Transverse colon (tissue), 4 donors: ENCODE results near the gene ARHGEF37. TPM values are rescaled to one million over a fixed set of nuclear protein-coding genes. Genes with fewer than 3 reads are reported as not detected.

Source experiments
- DNase-seq: peaks from one replicate; pipeline ENCODE4 v3.0.0-alpha.2; 2019
- H3K27ac ChIP-seq, 4 donors: fragments of 200-600 bp; sonication (generic); 2 replicates each; pipeline ENCODE4 v1.5.1; 2016 to 2018; ENCODE audit warnings: inconsistent platforms in 4 of 4
- H3K27me3 ChIP-seq: fragments of 200-600 bp; sonication (generic); 2 replicates; pipeline ENCODE4 v1.5.1; 2017; ENCODE audit warnings: inconsistent platforms
- H3K36me3 ChIP-seq, 4 donors: fragments of 200-600 bp; sonication (generic); 2 replicates each; pipeline ENCODE4 v1.5.1; 2017 to 2019; ENCODE audit warnings: inconsistent platforms in 4 of 4
- H3K4me1 ChIP-seq, 4 donors: fragments of 200-600 bp; sonication (generic); 2 replicates each; pipeline ENCODE4 v1.5.1; 2017 to 2020; ENCODE audit warnings: inconsistent platforms in 4 of 4
- H3K4me3 ChIP-seq, 4 donors: fragments of 200-600 bp; sonication (generic); 1 replicate in 1 of 4; 2 replicates in 3 of 4; pipeline versions ENCODE4 v1.5.1 to v1.6.1; 2017 to 2019; ENCODE audit warnings: inconsistent platforms in 4 of 4
- H3K9me3 ChIP-seq, 2 donors: fragments of 200-600 bp; sonication (generic); 2 replicates each; pipeline ENCODE4 v1.5.1; 2017 to 2019; ENCODE audit warnings: inconsistent platforms in 2 of 2
- EP300 ChIP-seq: sonication (generic); formaldehyde crosslinking; IDR thresholded peaks from one replicate; pipeline ENCODE4 v1.6.1; 2017; ENCODE audit warnings: antibody characterized with exemption, low read depth
- POLR2A ChIP-seq: fragments of 450-650 bp; IDR thresholded peaks from one replicate; pipeline ENCODE4 v1.6.1; 2016; ENCODE audit warnings: antibody characterized with exemption, mild to moderate bottlenecking, moderate library complexity
- POLR2AphosphoS5 ChIP-seq, 3 donors: sonication (generic); formaldehyde crosslinking; IDR thresholded peaks; one replicate each; pipeline ENCODE4 v1.6.1; 2016; ENCODE audit warnings: antibody characterized with exemption in 3 of 3
- WGBS, 2 donors: methylation state at CpG; one replicate each; pipeline ENCODE4 v1.1.5; 2018; ENCODE audit warnings: low coverage in 1 of 2; 5-methylcytosine and 5-hydroxymethylcytosine counted together
- in situ Hi-C, 4 donors: fragments of 200-750 bp; cut with MboI; loops; one replicate each; pipeline versions ENCODE4 v1.15.0 to v1.15.1; 2017; ENCODE audit warnings: low sequenced_read_pairs in 3 of 4, low pct_ligation_motif_present in 1 of 4, low pct_unique_long_range_greater_than_20kb in 1 of 4
- intact Hi-C: fragments of 100-400 bp; cut with DNase I; formaldehyde crosslinking; loops from one replicate; pipeline ENCODE4 v1.15.1; 2023; ENCODE audit warnings: low total_unique reads
- small RNA-seq, 4 donors: library from RNA; depleted of rRNA; stranded (forward); fragments of <200 nt; gene quantifications; one replicate each; pipeline ENCODE3, GENCODE V24; 2016
- total RNA-seq, 4 donors: library from RNA; depleted of rRNA; stranded (reverse); fragments of >200 nt; gene quantifications; one replicate each; pipeline ENCODE4 v1.1.0, GENCODE V29; 2016
- TF ChIP-seq, protein P1 (sequence below), 5 experiments: fragments of 200-600 bp in 3 of 5; fragments of 450-650 bp in 2 of 5; sonication (generic) in 3 of 5; IDR thresholded peaks; 1 replicate in 2 of 5; 2 replicates in 3 of 5; pipeline ENCODE4 v1.5.1; 2016 to 2017; ENCODE audit warnings: antibody characterized with exemption in 5 of 5, inconsistent platforms in 3 of 5, mild to moderate bottlenecking in 2 of 5, moderate library complexity in 1 of 5

Gene ARHGEF37
- total RNA-seq, 4 donors from 2014 or later, result 14.2 to 27.5 (median 21.7) TPM

DNA sequence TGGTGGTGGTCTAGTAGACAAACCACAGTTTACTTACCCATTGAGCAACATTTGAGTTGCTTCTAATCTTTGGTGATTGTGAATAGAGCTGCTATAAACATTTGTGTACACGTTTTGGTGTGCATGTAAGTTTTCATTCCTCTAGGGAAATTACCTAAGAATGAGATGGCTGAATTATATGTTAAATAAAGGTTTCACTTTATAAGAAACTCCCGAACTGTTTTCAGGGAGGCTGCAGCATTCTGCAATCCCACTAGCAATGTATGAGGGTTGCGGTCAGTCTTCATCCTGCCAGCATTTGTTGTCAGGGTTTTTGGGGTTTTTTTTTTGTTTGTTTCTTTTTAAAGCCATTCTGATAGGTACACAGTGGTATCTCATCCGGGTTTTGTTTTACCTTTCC, 103.1 kb downstream of the ARHGEF37 start:
- no peak for DNase-seq
- TF ChIP-seq POLR2A, result no peak
- TF ChIP-seq EP300, result no peak
- no peak for TF ChIP-seq POLR2AphosphoS5 (IDR thresholded peaks at IDR 0.05)
- TF ChIP-seq, protein P1, sequence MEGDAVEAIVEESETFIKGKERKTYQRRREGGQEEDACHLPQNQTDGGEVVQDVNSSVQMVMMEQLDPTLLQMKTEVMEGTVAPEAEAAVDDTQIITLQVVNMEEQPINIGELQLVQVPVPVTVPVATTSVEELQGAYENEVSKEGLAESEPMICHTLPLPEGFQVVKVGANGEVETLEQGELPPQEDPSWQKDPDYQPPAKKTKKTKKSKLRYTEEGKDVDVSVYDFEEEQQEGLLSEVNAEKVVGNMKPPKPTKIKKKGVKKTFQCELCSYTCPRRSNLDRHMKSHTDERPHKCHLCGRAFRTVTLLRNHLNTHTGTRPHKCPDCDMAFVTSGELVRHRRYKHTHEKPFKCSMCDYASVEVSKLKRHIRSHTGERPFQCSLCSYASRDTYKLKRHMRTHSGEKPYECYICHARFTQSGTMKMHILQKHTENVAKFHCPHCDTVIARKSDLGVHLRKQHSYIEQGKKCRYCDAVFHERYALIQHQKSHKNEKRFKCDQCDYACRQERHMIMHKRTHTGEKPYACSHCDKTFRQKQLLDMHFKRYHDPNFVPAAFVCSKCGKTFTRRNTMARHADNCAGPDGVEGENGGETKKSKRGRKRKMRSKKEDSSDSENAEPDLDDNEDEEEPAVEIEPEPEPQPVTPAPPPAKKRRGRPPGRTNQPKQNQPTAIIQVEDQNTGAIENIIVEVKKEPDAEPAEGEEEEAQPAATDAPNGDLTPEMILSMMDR (IDR thresholded peaks at IDR 0.05), result no peak
- Histone ChIP-seq H3K9me3 (no peaks in the 10 kb centered on the region), H3K27me3 (no peaks in the 10 kb centered on the region), H3K4me1 (no peaks in the 10 kb centered on the region), H3K36me3 (no peaks in the 10 kb centered on the region), H3K27ac (no peak overlapping the region), H3K4me3 (no peak overlapping the region)
- in situ Hi-C loops, result no loop called here
- WGBS, 2 donors, result 65 to 89% methylated on average over 1 to 4 of the region's 4 CpGs
- intact Hi-C loops, result no loop called here

Small RNA genes within 50 kb of the gene (small RNA-seq; reads per million reads assigned to genes)
- gene RNU6-588P, result 0 reads per million in 4 donors

Other genes starting within 250 kb of the ARHGEF37 start
- gene GRPEL2, start 236.0 kb upstream of the ARHGEF37 start, total RNA-seq, result 10 to 100 TPM in 1 of 4 donors, 1 to 10 TPM in 3; 2.2 to 10.6 (median 6.4) TPM
- 1 to 10 TPM in 3 of 4 donors, under 1 TPM in 1; 0.75 to 5.4 (median 2.8) TPM for gene PCYOX1L, start 223.5 kb upstream of the ARHGEF37 start, total RNA-seq
- gene IL17B, start 202.2 kb upstream of the ARHGEF37 start, total RNA-seq, result not detected
- gene CSNK1A1, start 30.1 kb upstream of the ARHGEF37 start, total RNA-seq, result 100 to 1,000 TPM; 159 to 260 (median 184) TPM
- 100 to 1,000 TPM in 1 of 4 donors, 10 to 100 TPM in 3; 39.2 to 129 (median 58.3) TPM for gene PPARGC1B, start 148.8 kb downstream of the ARHGEF37 start, total RNA-seq